H9 (cell line): ENCODE measurements around the gene ERC2. TPM values are rescaled to one million over a fixed set of nuclear protein-coding genes. Genes with fewer than 3 reads are reported as not detected.

Source experiments
- DNase-seq: peaks from one replicate; pipeline ENCODE4 v3.0.0-alpha.2; 2017
- H2AFZ ChIP-seq: one replicate; pipeline ENCODE4 v1.6.1; 2013; ENCODE audit warnings: mild to moderate bottlenecking, low read length, control low read depth, moderate library complexity
- H2AK5ac ChIP-seq: 2 replicates; pipeline ENCODE4 v1.6.1; 2013; ENCODE audit warnings: low read length, control low read depth, mixed read lengths; ENCODE audit not compliant: insufficient read length
- H2BK120ac ChIP-seq: one replicate; pipeline ENCODE4 v1.6.1; 2013; ENCODE audit warnings: low read depth, mild to moderate bottlenecking, low read length, control low read depth, inconsistent platforms; ENCODE audit not compliant: poor library complexity, severe bottlenecking
- H2BK12ac ChIP-seq: 2 replicates; pipeline ENCODE4 v1.6.1; 2013; ENCODE audit warnings: low read length, control low read depth, mixed read lengths, low read depth; ENCODE audit not compliant: insufficient read length
- H2BK15ac ChIP-seq: 2 replicates; pipeline ENCODE4 v1.6.1; 2013; ENCODE audit warnings: low read depth, low read length, control low read depth
- H2BK20ac ChIP-seq: one replicate; pipeline ENCODE4 v1.6.1; 2013; ENCODE audit warnings: low read depth, mild to moderate bottlenecking, low read length, control low read depth, inconsistent platforms; ENCODE audit not compliant: poor library complexity, severe bottlenecking
- H2BK5ac ChIP-seq: 2 replicates; pipeline ENCODE4 v1.6.1; 2013; ENCODE audit warnings: low read length, control low read depth, mixed read lengths; ENCODE audit not compliant: insufficient read length
- H3K14ac ChIP-seq: 2 replicates; pipeline ENCODE4 v1.6.1; 2013; ENCODE audit warnings: low read length, control low read depth; ENCODE audit not compliant: insufficient read depth
- H3K18ac ChIP-seq: 2 replicates; pipeline ENCODE4 v1.6.1; 2013; ENCODE audit warnings: low read depth, mild to moderate bottlenecking, mixed read lengths, low read length, control low read depth; ENCODE audit not compliant: insufficient read length
- H3K23ac ChIP-seq: 2 replicates; pipeline ENCODE4 v1.6.1; 2013; ENCODE audit warnings: low read length, control low read depth, mixed read lengths, low read depth; ENCODE audit not compliant: insufficient read length
- H3K23me2 ChIP-seq: 2 replicates; pipeline ENCODE4 v1.6.1; 2013; ENCODE audit warnings: low read depth, mild to moderate bottlenecking, mixed read lengths, low read length, control low read depth; ENCODE audit not compliant: insufficient read length, poor library complexity, severe bottlenecking
- H3K27ac ChIP-seq: 2 replicates; pipeline ENCODE4 v1.5.1; 2013; ENCODE audit warnings: low read length, control low read depth, mixed read lengths, low read depth; ENCODE audit not compliant: insufficient read length
- H3K27me3 ChIP-seq: 2 replicates; pipeline ENCODE4 v1.6.1; 2013; ENCODE audit warnings: low read length, control low read depth, inconsistent platforms; ENCODE audit not compliant: insufficient read depth
- H3K4ac ChIP-seq: 2 replicates; pipeline ENCODE4 v1.6.1; 2013; ENCODE audit warnings: low read depth, mild to moderate bottlenecking, control low read depth, inconsistent platforms, low read length, moderate library complexity
- H3K4me1 ChIP-seq: 2 replicates; pipeline ENCODE4 v1.6.1; 2013; ENCODE audit warnings: low read length, control low read depth, inconsistent platforms; ENCODE audit not compliant: insufficient read depth
- H3K4me2 ChIP-seq: 2 replicates; pipeline ENCODE4 v1.6.1; 2013; ENCODE audit warnings: low read length, control low read depth, mixed read lengths; ENCODE audit not compliant: insufficient read length, insufficient read depth
- H3K56ac ChIP-seq: 2 replicates; pipeline ENCODE4 v1.6.1; 2013; ENCODE audit warnings: low read depth, mild to moderate bottlenecking, mixed read lengths, low read length, control low read depth; ENCODE audit not compliant: insufficient read length
- H3K79me1 ChIP-seq: 2 replicates; pipeline ENCODE4 v1.6.1; 2013; ENCODE audit warnings: low read depth, mild to moderate bottlenecking, moderate library complexity, low read length, control low read depth, inconsistent platforms; ENCODE audit not compliant: insufficient read depth, poor library complexity, severe bottlenecking
- H3K79me2 ChIP-seq: 2 replicates; pipeline ENCODE4 v1.6.1; 2013; ENCODE audit warnings: low read length, control low read depth, inconsistent platforms; ENCODE audit not compliant: insufficient read depth
- H3K9ac ChIP-seq: 2 replicates; pipeline ENCODE4 v1.6.1; 2013; ENCODE audit warnings: low read length, control low read depth, mixed read lengths; ENCODE audit not compliant: insufficient read length; ENCODE audit errors: extremely low read depth
- H3K9me3 ChIP-seq: one replicate; pipeline ENCODE4 v1.6.1; 2013; ENCODE audit warnings: low read depth, low read length, inconsistent platforms; ENCODE audit not compliant: control insufficient read depth
- H3T11ph ChIP-seq: one replicate; pipeline ENCODE4 v1.6.1; 2013; ENCODE audit warnings: mild to moderate bottlenecking, low read length, control low read depth, inconsistent platforms
- H4K20me1 ChIP-seq: one replicate; pipeline ENCODE4 v1.6.1; 2013; ENCODE audit not compliant: control insufficient read depth, insufficient read length, insufficient read depth
- H4K5ac ChIP-seq: 2 replicates; pipeline ENCODE4 v1.6.1; 2013; ENCODE audit warnings: low read depth, mild to moderate bottlenecking, mixed read lengths, low read length, control low read depth; ENCODE audit not compliant: insufficient read length
- H4K8ac ChIP-seq: replicated peaks from 2 replicates; pipeline ENCODE4 v1.6.1; 2013; ENCODE audit warnings: low read length, control low read depth, mixed read lengths, low read depth; ENCODE audit not compliant: insufficient read length
- H4K91ac ChIP-seq: 2 replicates; pipeline ENCODE4 v1.6.1; 2013; ENCODE audit warnings: low read depth, mild to moderate bottlenecking, moderate library complexity, mixed read lengths, low read length, control low read depth; ENCODE audit not compliant: insufficient read length
- H3K27ac Mint-ChIP-seq, 3 experiments: 2 replicates in 2 of 3; 3 replicates in 1 of 3; pipeline ENCODE4 v1.8.0; 2020 to 2021; ENCODE audit warnings: mixed read lengths in 3 of 3, mild to moderate bottlenecking in 1 of 3, moderate library complexity in 1 of 3
- H3K27me3 Mint-ChIP-seq: 2 replicates; pipeline ENCODE4 v1.8.0; 2021; ENCODE audit warnings: low read depth, mild to moderate bottlenecking, moderate library complexity, mixed read lengths
- H3K36me3 Mint-ChIP-seq, 3 experiments: 2 replicates in 2 of 3; 3 replicates in 1 of 3; pipeline ENCODE4 v1.8.0; 2020 to 2021; ENCODE audit warnings: low read depth in 3 of 3, mixed read lengths in 3 of 3; ENCODE audit not compliant: insufficient read depth in 1 of 3
- H3K4me1 Mint-ChIP-seq, 2 experiments: 2 replicates each; pipeline ENCODE4 v1.8.0; 2020; ENCODE audit warnings: mixed read lengths in 2 of 2
- H3K4me3 Mint-ChIP-seq, 2 experiments: 2 replicates in 1 of 2; 3 replicates in 1 of 2; pipeline ENCODE4 v1.8.0; 2020 to 2021; ENCODE audit warnings: mild to moderate bottlenecking in 2 of 2, mixed read lengths in 2 of 2, moderate library complexity in 1 of 2
- H3K9me3 Mint-ChIP-seq, 2 experiments: 2 replicates in 1 of 2; 3 replicates in 1 of 2; pipeline ENCODE4 v1.8.0; 2020; ENCODE audit warnings: mild to moderate bottlenecking in 2 of 2, mixed read lengths in 2 of 2, moderate library complexity in 1 of 2
- CTCF ChIP-seq: fragments of 200-600 bp; sonication (generic); conservative IDR thresholded peaks from 3 replicates; pipeline ENCODE4 v1.8.0; 2021; ENCODE audit warnings: antibody characterized with exemption, mild to moderate bottlenecking
- total RNA-seq: library from RNA; stranded (reverse); gene quantifications from 2 replicates; pipeline ENCODE4 v1.2.1, GENCODE V29; 2021

The ERC2 gene
- total RNA-seq, 1 experiment from 2014 or later = 15.4 TPM

- Histone ChIP-seq H4K8ac (no peak overlapping the region), H3K9me3 (no peaks in the 10 kb centered on the region), H2BK20ac (no peak overlapping the region), H3K14ac (no peak overlapping the region), H3K18ac (no peak overlapping the region), H2AFZ (no peak overlapping the region), H2AK5ac (no peak overlapping the region), H3K56ac (no peak overlapping the region), H3K4ac (no peak overlapping the region), H4K20me1 (no peaks in the 10 kb centered on the region), H3K79me1 (no peaks in the 10 kb centered on the region), H2BK12ac (no peak overlapping the region), H3T11ph (no peak overlapping the region), H3K23me2 (no peaks in the 10 kb centered on the region), H4K5ac (no peak overlapping the region), H3K27ac (no peak overlapping the region), H4K91ac (no peak overlapping the region), H3K4me2 (no peak overlapping the region), H3K23ac (no peak overlapping the region), H3K27me3 (no peaks in the 10 kb centered on the region), H3K79me2 (no peaks in the 10 kb centered on the region), H2BK5ac (no peak overlapping the region), H2BK15ac (no peak overlapping the region), H3K9ac (no peak overlapping the region), H3K4me1 (peaks cover 4% of the 10 kb centered on the region; the same call in 1 of the 2 replicates), H2BK120ac (no peak overlapping the region)
- TF ChIP-seq CTCF = no peak
- Mint-ChIP-seq H3K27me3 (no peaks in the 10 kb centered on the region), H3K9me3 (no peaks in the 10 kb centered on the region), H3K4me1 (peaks cover 37 to 39% of the 10 kb centered on the region in 2 experiments), H3K36me3 (no peaks in the 10 kb centered on the region), H3K27ac (no peak overlapping the region; a peak in 1 of 7 replicates), H3K4me3 (no peak overlapping the region)
- DNase-seq = no peak
Measured at GRCh38 chr3:55724407-55724784, 743.9 kb downstream of the ERC2 start.
